ENCODE measurements around the gene COX14.
"Not testable (repeated sequence)": the region's sequence is repeated elsewhere in the genome, so short reads cannot be mapped to it uniquely, and the experiment has no call there.

COX14 gene

GRCh38 chr12:50132505-50133135, 20.6 kb downstream of the COX14 start:
- Histone ChIP-seq H3K4me3 (ENCODE audit: low read depth, low read length) (no peak overlapping the region), H3K9ac (ENCODE audit: low read length) (no peak overlapping the region), H3K36me3 (ENCODE audit: control insufficient read depth, insufficient read depth, low read length) (peaks cover 83% of the 10 kb centered on the region), H3K27me3 (ENCODE audit: control insufficient read depth, insufficient read depth, low read length) (no peaks in the 10 kb centered on the region), H3K4me1 (ENCODE audit: control insufficient read depth, insufficient read depth, low read length) (no peaks in the 10 kb centered on the region), H3K9me3 (ENCODE audit: control insufficient read depth, insufficient read depth, low read depth, low read length) (no peaks in the 10 kb centered on the region), H3K27ac (ENCODE audit: low read depth, low read length) (no peak overlapping the region)

- Histone ChIP-seq H3K36me3 (ENCODE audit: control insufficient read depth, insufficient read depth, low read length) (peaks cover 45% of the 10 kb centered on the region), H3K27me3 (ENCODE audit: control insufficient read depth, insufficient read depth, low read length) (no peaks in the 10 kb centered on the region), H3K9me3 (ENCODE audit: control insufficient read depth, insufficient read depth, low read depth, low read length) (no peaks in the 10 kb centered on the region), H3K27ac (ENCODE audit: low read depth, low read length) (no peak overlapping the region), H3K9ac (ENCODE audit: low read length) (no peak overlapping the region), H3K4me3 (ENCODE audit: low read depth, low read length) (no peak overlapping the region), H3K4me1 (ENCODE audit: control insufficient read depth, insufficient read depth, low read length) (no peaks in the 10 kb centered on the region)
Measured at GRCh38 chr12:50142993-50143392, 31.0 kb downstream of the COX14 start.

- H3K27me3 ChIP-seq (ENCODE audit: control insufficient read depth, insufficient read depth, low read length): no peaks in the 10 kb centered on the region
- H3K9me3 ChIP-seq (ENCODE audit: control insufficient read depth, insufficient read depth, low read depth, low read length): no peaks in the 10 kb centered on the region
- H3K4me1 ChIP-seq (ENCODE audit: control insufficient read depth, insufficient read depth, low read length): no peaks in the 10 kb centered on the region
- H3K36me3 ChIP-seq (ENCODE audit: control insufficient read depth, insufficient read depth, low read length): peaks cover 32% of the 10 kb centered on the region
- H3K9ac ChIP-seq (ENCODE audit: low read length): no peak overlapping the region
- H3K4me3 ChIP-seq (ENCODE audit: low read depth, low read length): no peak overlapping the region
- H3K27ac ChIP-seq (ENCODE audit: low read depth, low read length): no peak overlapping the region
Measured at GRCh38 chr12:50145439-50145838, 33.4 kb downstream of the COX14 start.

GRCh38 chr12:50147281-50147680, 35.2 kb downstream of the COX14 start:
- Histone ChIP-seq H3K4me3 (ENCODE audit: low read depth, low read length) (no peak overlapping the region), H3K4me1 (ENCODE audit: control insufficient read depth, insufficient read depth, low read length) (no peaks in the 10 kb centered on the region), H3K9me3 (ENCODE audit: control insufficient read depth, insufficient read depth, low read depth, low read length) (no peaks in the 10 kb centered on the region), H3K9ac (ENCODE audit: low read length) (no peak overlapping the region), H3K27me3 (ENCODE audit: control insufficient read depth, insufficient read depth, low read length) (no peaks in the 10 kb centered on the region), H3K36me3 (ENCODE audit: control insufficient read depth, insufficient read depth, low read length) (peaks cover 15% of the 10 kb centered on the region), H3K27ac (ENCODE audit: low read depth, low read length) (no peak overlapping the region)

GRCh38 chr12:50148011-50148410, 36.0 kb downstream of the COX14 start:
- not testable (repeated sequence) for H3K27ac ChIP-seq (ENCODE audit: low read depth, low read length); H3K9ac ChIP-seq (ENCODE audit: low read length); H3K36me3 ChIP-seq (ENCODE audit: control insufficient read depth, insufficient read depth, low read length); H3K9me3 ChIP-seq (ENCODE audit: control insufficient read depth, insufficient read depth, low read depth, low read length); H3K4me3 ChIP-seq (ENCODE audit: low read depth, low read length); H3K27me3 ChIP-seq (ENCODE audit: control insufficient read depth, insufficient read depth, low read length); H3K4me1 ChIP-seq (ENCODE audit: control insufficient read depth, insufficient read depth, low read length)

- Histone ChIP-seq H3K4me1 (ENCODE audit: control insufficient read depth, insufficient read depth, low read length) (no peaks in the 10 kb centered on the region), H3K9ac (ENCODE audit: low read length) (no peak overlapping the region), H3K9me3 (ENCODE audit: control insufficient read depth, insufficient read depth, low read depth, low read length) (no peaks in the 10 kb centered on the region), H3K27ac (ENCODE audit: low read depth, low read length) (no peak overlapping the region), H3K36me3 (ENCODE audit: control insufficient read depth, insufficient read depth, low read length) (no peaks in the 10 kb centered on the region), H3K4me3 (ENCODE audit: low read depth, low read length) (no peak overlapping the region), H3K27me3 (ENCODE audit: control insufficient read depth, insufficient read depth, low read length) (no peaks in the 10 kb centered on the region)
Measured at GRCh38 chr12:50149311-50149710, 37.3 kb downstream of the COX14 start.

- no peaks in the 10 kb centered on the region for H3K4me1 ChIP-seq (ENCODE audit: control insufficient read depth, insufficient read depth, low read length)
- H3K9me3 ChIP-seq (ENCODE audit: control insufficient read depth, insufficient read depth, low read depth, low read length): no peaks in the 10 kb centered on the region
- no peak overlapping the region for H3K9ac ChIP-seq (ENCODE audit: low read length)
- no peak overlapping the region for H3K4me3 ChIP-seq (ENCODE audit: low read depth, low read length)
- H3K36me3 ChIP-seq (ENCODE audit: control insufficient read depth, insufficient read depth, low read length): no peaks in the 10 kb centered on the region
- no peaks in the 10 kb centered on the region for H3K27me3 ChIP-seq (ENCODE audit: control insufficient read depth, insufficient read depth, low read length)
- no peak overlapping the region for H3K27ac ChIP-seq (ENCODE audit: low read depth, low read length)
Measured at GRCh38 chr12:50151047-50151687, 39.1 kb downstream of the COX14 start.

DNA sequence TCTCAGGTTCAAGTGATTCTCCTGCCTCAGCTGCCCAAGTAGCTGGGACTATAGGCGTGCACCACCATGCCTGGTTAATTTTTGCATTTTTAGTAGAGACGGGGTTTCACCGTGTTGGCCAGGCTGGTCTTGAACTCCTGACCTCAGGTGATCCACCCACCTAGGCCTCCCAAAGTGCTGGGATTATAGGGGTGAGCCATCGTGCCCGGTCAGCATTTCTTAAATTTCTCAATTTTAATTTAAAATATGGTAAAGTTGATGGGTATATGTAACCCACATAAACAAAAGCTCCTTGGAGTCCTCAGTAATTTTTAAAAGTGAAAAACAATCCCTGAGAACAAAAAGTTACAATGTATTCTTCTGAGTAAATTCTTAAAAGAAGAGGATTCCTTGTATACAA, 42.9 kb downstream of the COX14 start:
- not testable (repeated sequence) for H3K36me3 ChIP-seq (ENCODE audit: control insufficient read depth, insufficient read depth, low read length); H3K9ac ChIP-seq (ENCODE audit: low read length); H3K27ac ChIP-seq (ENCODE audit: low read depth, low read length); H3K4me3 ChIP-seq (ENCODE audit: low read depth, low read length); H3K9me3 ChIP-seq (ENCODE audit: control insufficient read depth, insufficient read depth, low read depth, low read length); H3K4me1 ChIP-seq (ENCODE audit: control insufficient read depth, insufficient read depth, low read length); H3K27me3 ChIP-seq (ENCODE audit: control insufficient read depth, insufficient read depth, low read length)

GRCh38 chr12:50156641-50157040, 44.6 kb downstream of the COX14 start:
- Histone ChIP-seq H3K4me1 (ENCODE audit: control insufficient read depth, insufficient read depth, low read length) (no peaks in the 10 kb centered on the region), H3K27me3 (ENCODE audit: control insufficient read depth, insufficient read depth, low read length) (no peaks in the 10 kb centered on the region), H3K9ac (ENCODE audit: low read length) (no peak overlapping the region), H3K9me3 (ENCODE audit: control insufficient read depth, insufficient read depth, low read depth, low read length) (no peaks in the 10 kb centered on the region), H3K27ac (ENCODE audit: low read depth, low read length) (no peak overlapping the region), H3K4me3 (ENCODE audit: low read depth, low read length) (no peak overlapping the region), H3K36me3 (ENCODE audit: control insufficient read depth, insufficient read depth, low read length) (peaks cover 2% of the 10 kb centered on the region; the same call in 1 of the 2 replicates)

DNA sequence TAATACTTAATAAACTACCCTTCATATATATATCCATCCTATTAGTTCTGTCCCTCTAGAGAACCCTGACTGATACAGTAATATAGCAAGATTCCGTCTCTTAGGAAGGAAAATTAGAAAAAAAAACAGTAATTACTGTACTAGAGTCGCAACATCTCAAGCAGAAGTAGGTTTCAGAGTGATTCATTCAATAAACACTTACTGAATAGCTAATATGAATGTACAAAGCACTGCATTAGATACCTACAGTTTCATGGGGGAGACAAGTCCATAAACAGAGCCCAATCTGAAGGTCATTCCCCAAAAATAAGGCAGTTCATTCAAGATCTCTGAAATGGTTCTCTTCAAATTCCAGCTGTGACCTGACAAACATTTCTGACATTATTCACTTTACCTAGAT, 45.2 kb downstream of the COX14 start:
- Histone ChIP-seq H3K27me3 (ENCODE audit: control insufficient read depth, insufficient read depth, low read length) (no peaks in the 10 kb centered on the region), H3K9ac (ENCODE audit: low read length) (no peak overlapping the region), H3K27ac (ENCODE audit: low read depth, low read length) (no peak overlapping the region), H3K36me3 (ENCODE audit: control insufficient read depth, insufficient read depth, low read length) (peaks cover 2% of the 10 kb centered on the region; the same call in 1 of the 2 replicates), H3K9me3 (ENCODE audit: control insufficient read depth, insufficient read depth, low read depth, low read length) (no peaks in the 10 kb centered on the region), H3K4me1 (ENCODE audit: control insufficient read depth, insufficient read depth, low read length) (no peaks in the 10 kb centered on the region), H3K4me3 (ENCODE audit: low read depth, low read length) (no peak overlapping the region)

GRCh38 chr12:50160643-50161042, 48.6 kb downstream of the COX14 start:
- peaks cover 2% of the 10 kb centered on the region; the same call in 1 of the 2 replicates for H3K36me3 ChIP-seq (ENCODE audit: control insufficient read depth, insufficient read depth, low read length)
- H3K27me3 ChIP-seq (ENCODE audit: control insufficient read depth, insufficient read depth, low read length): no peaks in the 10 kb centered on the region
- no peaks in the 10 kb centered on the region for H3K4me1 ChIP-seq (ENCODE audit: control insufficient read depth, insufficient read depth, low read length)
- no peak overlapping the region for H3K4me3 ChIP-seq (ENCODE audit: low read depth, low read length)
- H3K9ac ChIP-seq (ENCODE audit: low read length): no peak overlapping the region
- no peak overlapping the region for H3K27ac ChIP-seq (ENCODE audit: low read depth, low read length)
- no peaks in the 10 kb centered on the region for H3K9me3 ChIP-seq (ENCODE audit: control insufficient read depth, insufficient read depth, low read depth, low read length)

Measured in HUES6 (cell line).